ENCODE data around the gene CD96.

- TF ChIP-seq CTCF (IDR thresholded peaks at IDR 0.05) (no peak), POLR2A (IDR thresholded peaks at IDR 0.05) (no peak)
These were observed 73.9 kb downstream of the CD96 start for GRCh38 chr3:111615880-111616279.

Data from adrenal gland (tissue), 5 donors.